NB4 (cell line): ENCODE results near the gene LINGO3.

Source experiments
- POLR2A ChIP-seq: IDR thresholded peaks from 2 replicates; pipeline ENCODE4 v1.6.1; 2011; ENCODE audit warnings: mild to moderate bottlenecking; ENCODE audit not compliant: insufficient read length; ENCODE audit errors: extremely low read depth
- TF ChIP-seq, protein P1 (sequence below): IDR thresholded peaks from one replicate; pipeline ENCODE4 v1.5.1; 2012; ENCODE audit warnings: low read depth, low read length

DNA sequence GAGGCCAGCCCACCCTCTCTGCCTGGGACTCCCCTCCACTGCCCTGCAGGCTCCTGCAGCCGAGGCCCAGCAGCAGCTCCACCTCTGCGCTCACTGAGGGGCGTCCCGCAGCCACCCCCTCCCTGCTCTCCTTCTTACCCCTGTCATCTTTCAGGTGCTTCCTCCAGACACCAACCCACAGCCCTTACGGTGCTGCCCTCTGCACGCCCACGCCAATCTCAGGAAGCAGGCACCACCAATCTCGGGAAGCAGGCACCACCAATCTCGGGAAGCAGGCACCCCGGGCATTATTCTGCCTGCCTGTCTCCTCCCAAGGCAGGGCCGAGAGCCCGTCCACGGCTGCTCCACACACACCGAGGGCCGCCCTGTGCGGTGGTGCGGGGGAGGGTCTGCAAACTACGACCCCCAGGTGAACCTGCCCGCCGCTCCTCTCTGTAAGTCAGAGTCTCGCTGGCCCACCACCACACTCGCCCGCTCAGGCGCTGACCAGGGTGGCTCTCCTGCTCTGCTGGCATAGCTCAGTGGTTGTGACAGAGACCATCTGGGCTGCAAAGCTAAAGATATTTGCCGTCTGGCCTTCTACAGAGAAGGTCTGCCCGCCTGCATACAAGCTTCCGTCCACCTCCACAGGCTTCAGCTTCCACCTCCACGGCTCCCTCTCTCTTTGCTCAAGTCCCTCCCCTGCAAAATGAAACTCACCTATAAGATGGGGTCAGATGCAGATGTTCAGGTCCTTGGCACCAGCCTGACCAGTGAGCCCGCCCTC, 17.5 kb upstream of the LINGO3 start:
- TF ChIP-seq, protein P1, sequence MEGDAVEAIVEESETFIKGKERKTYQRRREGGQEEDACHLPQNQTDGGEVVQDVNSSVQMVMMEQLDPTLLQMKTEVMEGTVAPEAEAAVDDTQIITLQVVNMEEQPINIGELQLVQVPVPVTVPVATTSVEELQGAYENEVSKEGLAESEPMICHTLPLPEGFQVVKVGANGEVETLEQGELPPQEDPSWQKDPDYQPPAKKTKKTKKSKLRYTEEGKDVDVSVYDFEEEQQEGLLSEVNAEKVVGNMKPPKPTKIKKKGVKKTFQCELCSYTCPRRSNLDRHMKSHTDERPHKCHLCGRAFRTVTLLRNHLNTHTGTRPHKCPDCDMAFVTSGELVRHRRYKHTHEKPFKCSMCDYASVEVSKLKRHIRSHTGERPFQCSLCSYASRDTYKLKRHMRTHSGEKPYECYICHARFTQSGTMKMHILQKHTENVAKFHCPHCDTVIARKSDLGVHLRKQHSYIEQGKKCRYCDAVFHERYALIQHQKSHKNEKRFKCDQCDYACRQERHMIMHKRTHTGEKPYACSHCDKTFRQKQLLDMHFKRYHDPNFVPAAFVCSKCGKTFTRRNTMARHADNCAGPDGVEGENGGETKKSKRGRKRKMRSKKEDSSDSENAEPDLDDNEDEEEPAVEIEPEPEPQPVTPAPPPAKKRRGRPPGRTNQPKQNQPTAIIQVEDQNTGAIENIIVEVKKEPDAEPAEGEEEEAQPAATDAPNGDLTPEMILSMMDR, result no peak
- TF ChIP-seq POLR2A, result no peak
